GM18951 (cell line): Measurements from ENCODE around the gene CCDC51.

Experiments
- POLR2A ChIP-seq: IDR thresholded peaks from 4 replicates; pipeline ENCODE4 v1.6.1; 2011; ENCODE audit warnings: mild to moderate bottlenecking; ENCODE audit not compliant: insufficient read length, insufficient read depth; ENCODE audit errors: extremely low read depth
- in situ Hi-C: fragments of 300-500 bp; cut with MboI; formaldehyde crosslinking; loops from one replicate; pipeline ENCODE4 v1.12.0; 2022; ENCODE audit warnings: low sequenced_read_pairs, mixed read lengths, inconsistent platforms; ENCODE audit not compliant: unreplicated experiment

The CCDC51 gene

GRCh38 chr3:48459773-48460516 lies 20.0 kb upstream of the CCDC51 start:
- TF ChIP-seq POLR2A: no peak
- in situ Hi-C loops: no loop called here

- no peak for TF ChIP-seq POLR2A
- in situ Hi-C loops: no loop called here
Measured at GRCh38 chr3:48459331-48459730, 19.4 kb upstream of the CCDC51 start.

- TF ChIP-seq POLR2A: no peak
- in situ Hi-C loops: no loop called here
Measured at GRCh38 chr3:48456456-48456855, 16.5 kb upstream of the CCDC51 start.

GRCh38 chr3:48451270-48451669 lies 11.4 kb upstream of the CCDC51 start:
- in situ Hi-C loops: no loop called here
- TF ChIP-seq POLR2A: no peak

- in situ Hi-C loops: no loop called here
- peak; percentile 98 for TF ChIP-seq POLR2A
Measured at GRCh38 chr3:48446425-48447193, 6.7 kb upstream of the CCDC51 start, which contains the start of gene ATRIP. ATRIP (plus strand) TSS chr3:48446737; CDS start chr3:48446846, 109 bp downstream.

- no peak for TF ChIP-seq POLR2A
Measured at GRCh38 chr3:48446043-48446424, 6.1 kb upstream of the CCDC51 start.

GRCh38 chr3:48445277-48445882 lies 5.5 kb upstream of the CCDC51 start:
- in situ Hi-C loops: no loop called here
- TF ChIP-seq POLR2A: no peak

More at GRCh38 chr3:48446043-48446424, 6.1 kb upstream of the CCDC51 start:
- in situ Hi-C loops: no loop called here

- TF ChIP-seq POLR2A: no peak
- in situ Hi-C loops: no loop called here
Measured at GRCh38 chr3:48441940-48442339, 2.0 kb upstream of the CCDC51 start.

GRCh38 chr3:48440590-48440958 lies 655 bp upstream of the CCDC51 start:
- TF ChIP-seq POLR2A: no peak
- in situ Hi-C loops: no loop called here

GRCh38 chr3:48437812-48438211 lies 2.1 kb downstream of the CCDC51 start:
- TF ChIP-seq POLR2A: no peak
- in situ Hi-C loops: loop anchor here (10.0 kb wide), 1 partner anchor 163 kb away; no protein-coding TSS in a partner anchor

GRCh38 chr3:48436855-48437254 lies 3.1 kb downstream of the CCDC51 start:
- in situ Hi-C loops: loop anchor here (10.0 kb wide), 1 partner anchor 162 kb away; no protein-coding TSS in a partner anchor
- TF ChIP-seq POLR2A: no peak

- in situ Hi-C loops: loop anchor here (10.0 kb wide), 1 partner anchor 162 kb away; no protein-coding TSS in a partner anchor
Measured at GRCh38 chr3:48436477-48436787, 3.5 kb downstream of the CCDC51 start.

GRCh38 chr3:48435774-48436476 lies 4.0 kb downstream of the CCDC51 start:
- in situ Hi-C loops: loop anchor here (10.0 kb wide), 1 partner anchor 161 kb away; no protein-coding TSS in a partner anchor
- no peak for TF ChIP-seq POLR2A

More at GRCh38 chr3:48436477-48436787, 3.5 kb downstream of the CCDC51 start:
- no peak for TF ChIP-seq POLR2A

- no peak for TF ChIP-seq POLR2A
- in situ Hi-C loops: loop anchor here (10.0 kb wide), 1 partner anchor 160 kb away; no protein-coding TSS in a partner anchor
Measured at GRCh38 chr3:48435223-48435595, 4.7 kb downstream of the CCDC51 start.
